Measurements from ENCODE around the gene CD3D.

Gene CD3D

DNA sequence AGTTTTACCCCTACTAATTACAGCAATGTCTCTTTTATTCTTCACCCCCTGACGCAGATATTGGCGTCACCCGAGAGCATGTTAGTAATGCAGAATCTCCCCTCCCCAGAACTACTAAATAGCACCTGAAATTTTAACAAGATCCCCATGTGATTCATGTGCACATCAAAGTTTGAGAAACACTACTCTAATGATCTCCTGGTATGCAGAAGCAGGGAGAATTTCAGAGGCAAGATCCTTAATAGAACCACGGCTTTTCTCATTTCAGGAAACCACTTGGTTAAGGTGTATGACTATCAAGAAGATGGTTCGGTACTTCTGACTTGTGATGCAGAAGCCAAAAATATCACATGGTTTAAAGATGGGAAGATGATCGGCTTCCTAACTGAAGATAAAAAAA, 7.0 kb upstream of the CD3D start:
- H3K4me3 Mint-ChIP-seq: peak overlapping the region; percentile 3
- peaks cover 68% of the 10 kb centered on the region for H3K4me1 Mint-ChIP-seq
- H3K36me3 Mint-ChIP-seq: peaks cover 15% of the 10 kb centered on the region
- peak overlapping the region; percentile 92 for H3K27ac Mint-ChIP-seq
- H3K27me3 Mint-ChIP-seq: no peaks in the 10 kb centered on the region
- no peaks in the 10 kb centered on the region for H3K9me3 Mint-ChIP-seq

DNA sequence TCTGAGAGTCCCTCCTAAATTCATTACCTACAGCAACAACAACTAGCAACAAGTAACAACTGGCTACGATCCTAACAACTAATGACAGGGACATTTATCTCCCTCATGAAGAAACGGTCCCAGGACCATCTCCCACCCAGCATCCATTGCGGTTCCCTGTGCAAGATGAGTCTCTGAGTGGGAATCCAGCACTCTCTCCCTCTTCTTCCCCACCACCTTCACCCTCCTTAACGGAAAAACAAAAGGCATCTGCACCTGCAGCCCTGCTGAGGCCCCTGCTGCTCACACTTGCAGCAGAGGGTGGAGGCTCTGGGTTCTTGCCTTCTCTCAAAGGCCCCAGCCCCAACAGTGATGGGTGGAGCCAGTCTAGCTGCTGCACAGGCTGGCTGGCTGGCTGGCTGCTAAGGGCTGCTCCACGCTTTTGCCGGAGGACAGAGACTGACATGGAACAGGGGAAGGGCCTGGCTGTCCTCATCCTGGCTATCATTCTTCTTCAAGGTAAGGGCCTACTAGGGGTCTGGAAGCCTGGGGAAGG, 1.5 kb upstream of the CD3D start, which contains the start of gene CD3G:
TSS of gene CD3G (plus strand) at position 364 of the 535 bp plus-strand sequence. CDS start at position 444, 80 bp downstream.
- H3K4me3 Mint-ChIP-seq: peak within 1 kb of the TSS; percentile 92
- H3K36me3 Mint-ChIP-seq: peaks cover 26% of the 10 kb centered on the region
- peak within 1 kb of the TSS; percentile 97 for H3K27ac Mint-ChIP-seq

GRCh38 chr11:118343248-118343647, 743 bp upstream of the CD3D start:
- Mint-ChIP-seq H3K9me3 (no peaks in the 10 kb centered on the region), H3K4me1 (peaks cover 66% of the 10 kb centered on the region), H3K4me3 (peak overlapping the region; percentile 92), H3K27me3 (no peaks in the 10 kb centered on the region), H3K36me3 (peaks cover 31% of the 10 kb centered on the region), H3K27ac (peak overlapping the region; percentile 97)

More for the DNA sequence above, 1.5 kb upstream of the CD3D start, which contains the start of gene CD3G:
- H3K9me3 Mint-ChIP-seq: no peaks in the 10 kb centered on the region
- H3K27me3 Mint-ChIP-seq: no peaks in the 10 kb centered on the region
- peaks cover 68% of the 10 kb centered on the region for H3K4me1 Mint-ChIP-seq

- H3K27me3 Mint-ChIP-seq: no peaks in the 10 kb centered on the region
- no peaks in the 10 kb centered on the region for H3K9me3 Mint-ChIP-seq
- peaks cover 30% of the 10 kb centered on the region for H3K36me3 Mint-ChIP-seq
- H3K4me1 Mint-ChIP-seq: peaks cover 60% of the 10 kb centered on the region
- H3K4me3 Mint-ChIP-seq: peak overlapping the region; percentile 92
- H3K27ac Mint-ChIP-seq: peak overlapping the region; percentile 97
Observed at GRCh38 chr11:118341815-118342489, 553 bp downstream of the CD3D start.

DNA sequence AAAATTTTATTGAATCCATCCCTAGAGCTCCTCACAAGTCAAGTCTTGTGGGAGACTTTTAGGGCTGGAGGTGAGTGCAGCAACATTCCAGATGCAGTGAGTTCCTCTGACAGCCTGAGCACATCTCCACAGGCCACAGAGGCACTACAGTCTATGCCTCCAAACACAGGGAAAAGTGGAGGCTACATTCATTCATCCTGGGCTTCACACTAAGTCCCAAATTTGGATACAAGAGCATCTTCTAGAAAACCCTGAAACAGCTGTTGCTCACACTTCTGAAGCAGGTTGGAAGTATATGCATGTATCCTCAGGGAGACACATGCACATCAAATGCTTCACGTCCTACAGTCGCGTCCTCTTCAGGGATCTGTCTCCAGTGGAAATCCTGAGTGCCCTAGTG, 1.2 kb downstream of the CD3D start:
- H3K4me1 Mint-ChIP-seq: peaks cover 60% of the 10 kb centered on the region
- no peaks in the 10 kb centered on the region for H3K27me3 Mint-ChIP-seq
- H3K9me3 Mint-ChIP-seq: no peaks in the 10 kb centered on the region
- peak overlapping the region; percentile 97 for H3K27ac Mint-ChIP-seq
- H3K4me3 Mint-ChIP-seq: peak overlapping the region; percentile 92
- peaks cover 32% of the 10 kb centered on the region for H3K36me3 Mint-ChIP-seq

DNA sequence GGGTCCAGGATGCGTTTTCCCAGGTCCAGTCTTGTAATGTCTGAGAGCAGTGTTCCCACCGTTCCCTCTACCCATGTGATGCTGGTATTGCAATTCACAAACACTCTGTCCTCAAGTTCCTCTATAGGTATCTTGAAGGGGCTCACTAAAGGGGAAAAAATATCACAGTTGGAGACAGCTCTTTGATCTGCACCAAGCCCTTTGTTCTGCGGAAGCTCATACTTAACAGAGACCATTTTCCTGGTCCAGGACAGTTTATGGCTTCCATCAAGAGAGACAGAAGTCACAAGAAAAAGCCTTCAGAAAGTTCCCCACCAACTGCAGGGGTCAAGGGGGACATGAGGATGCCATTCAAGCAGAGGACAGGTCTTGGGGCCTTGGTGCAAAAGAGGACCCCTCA, 2.1 kb downstream of the CD3D start:
- Mint-ChIP-seq H3K27me3 (no peaks in the 10 kb centered on the region), H3K4me1 (peaks cover 58% of the 10 kb centered on the region), H3K36me3 (peaks cover 29% of the 10 kb centered on the region), H3K27ac (peak overlapping the region; percentile 97), H3K4me3 (peak overlapping the region; percentile 92), H3K9me3 (no peaks in the 10 kb centered on the region)

- H3K36me3 Mint-ChIP-seq: peaks cover 27% of the 10 kb centered on the region
- no peaks in the 10 kb centered on the region for H3K27me3 Mint-ChIP-seq
- no peaks in the 10 kb centered on the region for H3K9me3 Mint-ChIP-seq
- H3K27ac Mint-ChIP-seq: peak overlapping the region; percentile 97
- peaks cover 58% of the 10 kb centered on the region for H3K4me1 Mint-ChIP-seq
- H3K4me3 Mint-ChIP-seq: peak overlapping the region; percentile 92
Observed at GRCh38 chr11:118339281-118339961, 3.1 kb downstream of the CD3D start.

DNA sequence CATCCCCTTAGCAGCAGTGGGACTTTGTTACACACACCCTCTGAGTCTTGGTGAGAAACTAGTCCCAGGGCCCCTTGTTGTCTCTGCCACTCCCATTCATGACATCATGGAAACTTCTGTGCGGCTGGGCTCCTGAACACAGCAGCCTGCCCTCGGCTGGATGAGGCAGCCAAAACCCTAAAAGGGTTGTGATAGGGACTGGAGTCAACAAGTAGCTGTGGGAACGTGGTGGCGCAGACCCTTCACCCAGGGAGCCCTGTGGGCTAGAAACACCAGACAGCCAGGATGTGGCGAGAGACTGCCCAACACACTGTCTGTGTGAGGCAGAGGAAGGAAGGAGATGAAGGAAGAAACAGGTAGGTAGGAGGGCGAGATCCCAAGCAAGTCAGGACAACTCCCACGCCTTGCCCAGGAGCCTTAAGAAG, 3.9 kb downstream of the CD3D start:
- H3K27ac Mint-ChIP-seq: peak overlapping the region; percentile 97
- peak overlapping the region; percentile 92 for H3K4me3 Mint-ChIP-seq
- H3K27me3 Mint-ChIP-seq: no peaks in the 10 kb centered on the region
- H3K36me3 Mint-ChIP-seq: peaks cover 27% of the 10 kb centered on the region
- no peaks in the 10 kb centered on the region for H3K9me3 Mint-ChIP-seq
- peaks cover 61% of the 10 kb centered on the region for H3K4me1 Mint-ChIP-seq

- H3K9me3 Mint-ChIP-seq: no peaks in the 10 kb centered on the region
- H3K4me1 Mint-ChIP-seq: peaks cover 52% of the 10 kb centered on the region
- H3K27me3 Mint-ChIP-seq: no peaks in the 10 kb centered on the region
- H3K36me3 Mint-ChIP-seq: peaks cover 15% of the 10 kb centered on the region
- peak overlapping the region; percentile 73 for H3K4me3 Mint-ChIP-seq
- H3K27ac Mint-ChIP-seq: peak overlapping the region; percentile 97
Observed at GRCh38 chr11:118334745-118335144, 7.8 kb downstream of the CD3D start.

DNA sequence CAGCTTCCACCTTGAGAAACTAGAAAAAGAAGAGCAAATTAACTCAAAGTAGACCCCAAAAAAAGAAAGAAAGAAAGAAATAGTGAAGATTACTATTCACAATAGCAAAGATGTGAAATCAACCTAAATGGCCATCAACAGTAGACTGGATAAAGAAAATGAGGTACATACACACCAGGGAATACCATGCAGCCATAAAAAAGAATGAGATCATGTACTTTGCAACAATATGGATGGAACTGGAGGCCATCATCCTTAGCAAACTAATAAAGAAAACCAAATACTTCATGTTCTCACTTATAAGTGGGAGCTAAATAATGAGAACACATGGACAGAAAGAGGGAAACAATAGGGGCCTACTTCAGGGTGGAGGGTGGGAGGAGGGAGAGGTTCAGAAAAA, 13.8 kb downstream of the CD3D start:
- peaks cover 11% of the 10 kb centered on the region for H3K36me3 Mint-ChIP-seq
- no peaks in the 10 kb centered on the region for H3K9me3 Mint-ChIP-seq
- H3K4me1 Mint-ChIP-seq: peaks cover 43% of the 10 kb centered on the region
- H3K27ac Mint-ChIP-seq: peak overlapping the region; percentile 95
- no peaks in the 10 kb centered on the region for H3K27me3 Mint-ChIP-seq
- no peak overlapping the region for H3K4me3 Mint-ChIP-seq

GRCh38 chr11:118325283-118325682, 17.2 kb downstream of the CD3D start:
- no peaks in the 10 kb centered on the region for H3K27me3 Mint-ChIP-seq
- H3K36me3 Mint-ChIP-seq: peaks cover 22% of the 10 kb centered on the region
- peak overlapping the region; percentile 20 for H3K27ac Mint-ChIP-seq
- H3K4me3 Mint-ChIP-seq: no peak overlapping the region
- H3K9me3 Mint-ChIP-seq: no peaks in the 10 kb centered on the region
- peaks cover 65% of the 10 kb centered on the region for H3K4me1 Mint-ChIP-seq

GRCh38 chr11:118322721-118323120, 19.8 kb downstream of the CD3D start:
- no peak overlapping the region for H3K4me3 Mint-ChIP-seq
- peaks cover 77% of the 10 kb centered on the region for H3K4me1 Mint-ChIP-seq
- H3K36me3 Mint-ChIP-seq: peaks cover 20% of the 10 kb centered on the region
- no peaks in the 10 kb centered on the region for H3K9me3 Mint-ChIP-seq
- no peak overlapping the region for H3K27ac Mint-ChIP-seq
- no peaks in the 10 kb centered on the region for H3K27me3 Mint-ChIP-seq

DNA sequence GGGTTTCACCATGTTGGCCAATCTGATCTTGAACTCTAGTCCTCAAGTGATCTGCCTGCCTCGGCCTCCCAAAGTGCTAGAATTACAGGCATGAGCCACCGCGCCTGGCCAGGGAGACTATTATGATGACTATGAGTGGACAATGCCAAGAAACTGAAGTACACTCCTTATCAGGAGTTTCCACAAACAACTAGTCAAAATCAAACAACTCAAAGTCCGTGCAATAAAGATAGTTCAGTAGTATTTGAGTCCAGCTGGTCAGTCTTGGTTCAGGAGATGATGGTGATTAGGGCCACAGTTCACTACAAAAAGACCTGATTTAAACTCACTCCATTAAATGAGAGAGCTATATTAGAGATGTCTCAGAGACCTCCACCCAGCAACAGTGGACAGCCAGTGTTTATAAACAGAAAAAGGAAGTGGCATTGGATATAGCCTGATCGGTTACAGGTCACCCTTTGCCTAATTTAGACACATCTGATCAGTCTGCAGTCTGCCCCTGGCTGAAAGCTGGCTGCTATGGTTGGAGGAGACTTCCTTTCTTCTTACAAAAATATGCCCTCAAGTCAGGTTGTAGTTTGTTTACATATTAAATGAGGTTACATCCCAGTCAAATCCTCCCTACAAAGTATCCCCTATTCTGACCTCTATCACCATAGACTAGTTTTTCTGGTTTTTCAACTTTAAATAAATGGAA, 21.0 kb downstream of the CD3D start:
- H3K9me3 Mint-ChIP-seq: no peaks in the 10 kb centered on the region
- no peaks in the 10 kb centered on the region for H3K27me3 Mint-ChIP-seq
- H3K4me1 Mint-ChIP-seq: peaks cover 83% of the 10 kb centered on the region
- peaks cover 23% of the 10 kb centered on the region for H3K36me3 Mint-ChIP-seq
- H3K4me3 Mint-ChIP-seq: peak overlapping the region; percentile 33
- peak overlapping the region; percentile 80 for H3K27ac Mint-ChIP-seq

GRCh38 chr11:118320515-118320914, 22.0 kb downstream of the CD3D start:
- peaks cover 25% of the 10 kb centered on the region for H3K36me3 Mint-ChIP-seq
- H3K27me3 Mint-ChIP-seq: no peaks in the 10 kb centered on the region
- H3K4me3 Mint-ChIP-seq: no peak overlapping the region
- H3K9me3 Mint-ChIP-seq: no peaks in the 10 kb centered on the region
- H3K4me1 Mint-ChIP-seq: peaks cover 86% of the 10 kb centered on the region
- H3K27ac Mint-ChIP-seq: peak overlapping the region; percentile 74

GRCh38 chr11:118319337-118319707, 23.2 kb downstream of the CD3D start:
- peak overlapping the region; percentile 96 for H3K27ac Mint-ChIP-seq
- H3K9me3 Mint-ChIP-seq: no peaks in the 10 kb centered on the region
- H3K4me3 Mint-ChIP-seq: peak overlapping the region; percentile 23
- H3K36me3 Mint-ChIP-seq: peaks cover 25% of the 10 kb centered on the region
- peaks cover 89% of the 10 kb centered on the region for H3K4me1 Mint-ChIP-seq
- H3K27me3 Mint-ChIP-seq: no peaks in the 10 kb centered on the region

Measured in activated naive CD4-positive, alpha-beta T cell treated with anti-CD3 and anti-CD28 coated beads, Interleukin-2, amount 50 U/mL, for 24 hours (primary cell).